ENCODE measurements around the gene CAMK1.

GRCh38 chr3:9783954-9784353, 14.2 kb upstream of the CAMK1 start:
- TF ChIP-seq CTCF (IDR thresholded peaks at IDR 0.05 in 8 of 11, conservative IDR thresholded peaks at IDR 0.05 in 3 of 11), result no peak
- TF ChIP-seq POLR2A (IDR thresholded peaks at IDR 0.05), result no peak
- peak in 1 of 3 donors; percentile 13 for TF ChIP-seq POLR2AphosphoS5 (IDR thresholded peaks at IDR 0.05)
